Panc1 (cell line): ENCODE data around the gene MYH10. TPM values are rescaled to one million over a fixed set of nuclear protein-coding genes. Genes with fewer than 3 reads are reported as not detected.

Experiments used
- ATAC-seq: fragments of 200-7000 bp; cut with Tn5 transposase; 2 replicates; pipeline ENCODE4 v1.9.1; 2020; ENCODE audit warnings: mild to moderate bottlenecking, moderate library complexity
- BruUV-seq: library from RNA; stranded (reverse); fragments of 400-500 nt; replicated peaks from 2 replicates; lab custom pipeline; 2021; lab: Mats Ljungman, UMichigan
- CTCF ChIA-PET: fragments of 300-600 bp; sonication (Branson Sonifier 250); formaldehyde crosslinking; loops from one replicate; lab custom pipeline; 2022; ENCODE audit warnings: antibody characterized with exemption; lab: Charles Lee
- POLR2A ChIA-PET: fragments of 300-600 bp; sonication (Branson Sonifier 250); formaldehyde crosslinking; loops from one replicate; lab custom pipeline; 2022; ENCODE audit warnings: antibody characterized with exemption; lab: Charles Lee
- DNase-seq: peaks from one replicate; pipeline ENCODE4 v3.0.0-alpha.2; 2010; ENCODE audit warnings: low read depth, low spot score
- H3K27ac ChIP-seq: 2 replicates; pipeline ENCODE4 v1.5.1; 2011; ENCODE audit warnings: mild to moderate bottlenecking, low read length, inconsistent platforms
- H3K27me3 ChIP-seq: fragments of 200-500 bp; sonication (Bioruptor generic); 2 replicates; pipeline ENCODE4 v1.6.0; 2014; ENCODE audit warnings: low read length, inconsistent platforms; ENCODE audit not compliant: control insufficient read depth, insufficient read depth
- H3K36me3 ChIP-seq: fragments of 200-500 bp; sonication (Bioruptor generic); 2 replicates; pipeline ENCODE4 v1.5.1; 2014; ENCODE audit warnings: inconsistent platforms, mild to moderate bottlenecking, low read length, moderate library complexity; ENCODE audit not compliant: control insufficient read depth, insufficient read depth
- H3K4me1 ChIP-seq: 2 replicates; pipeline ENCODE4 v1.5.1; 2011; ENCODE audit warnings: inconsistent platforms, mild to moderate bottlenecking, low read length, moderate library complexity; ENCODE audit not compliant: control insufficient read depth, insufficient read depth
- H3K4me3 ChIP-seq, 2 experiments: 2 replicates each; pipeline ENCODE4 v1.5.1; 2011 to 2012; ENCODE audit warnings: low read depth in 2 of 2, low read length in 2 of 2, mild to moderate bottlenecking in 2 of 2, inconsistent platforms in 1 of 2, moderate library complexity in 1 of 2
- H3K9me3 ChIP-seq: fragments of 200-500 bp; sonication (Bioruptor generic); 2 replicates; pipeline ENCODE4 v1.5.1; 2014; ENCODE audit warnings: low read depth, mild to moderate bottlenecking, inconsistent platforms, low read length, moderate library complexity; ENCODE audit not compliant: control insufficient read depth, insufficient read depth
- POLR2AphosphoS5 ChIP-seq: IDR thresholded peaks from 2 replicates; pipeline ENCODE4 v1.6.1; 2012; ENCODE audit warnings: mild to moderate bottlenecking, low read depth, low read length, moderate library complexity
- SIN3A ChIP-seq: IDR thresholded peaks from 2 replicates; pipeline ENCODE4 v1.6.1; 2012; ENCODE audit warnings: low read depth, mild to moderate bottlenecking, low read length, moderate library complexity, borderline replicate concordance; ENCODE audit not compliant: insufficient read depth
- TCF7L2 ChIP-seq: IDR thresholded peaks from 2 replicates; pipeline ENCODE4 v1.6.1; 2011; ENCODE audit warnings: mild to moderate bottlenecking, low read depth, low read length, inconsistent platforms
- in situ Hi-C: cut with HindIII; loops from 2 replicates; pipeline ENCODE4 v1.10.0; 2016; ENCODE audit warnings: low sequenced_read_pairs, low pct_unique_long_range_greater_than_20kb
- intact Hi-C: fragments of 100-400 bp; cut with micrococcal nuclease; formaldehyde crosslinking; loops from one replicate; pipeline ENCODE4 v1.10.0; 2022; ENCODE audit not compliant: unreplicated experiment
- total RNA-seq: library from RNA; stranded (reverse); gene quantifications from one replicate; pipeline ENCODE4 v1.2.1, GENCODE V29; 2021; ENCODE audit not compliant: unreplicated experiment
- TF ChIP-seq, protein P1 (sequence below): fragments of 450-650 bp; IDR thresholded peaks from 2 replicates; pipeline ENCODE4 v1.5.1; 2017; ENCODE audit warnings: mild to moderate bottlenecking
- TF ChIP-seq, protein P2 (sequence below), 2 experiments: IDR thresholded peaks; 2 replicates each; pipeline ENCODE4 v1.6.1; 2011 to 2012; ENCODE audit warnings: low read depth in 2 of 2, control low read depth in 1 of 2, low read length in 1 of 2, mild to moderate bottlenecking in 1 of 2, moderate library complexity in 1 of 2; ENCODE audit not compliant: insufficient read depth in 1 of 2

The MYH10 gene
- total RNA-seq, 1 experiment from 2014 or later: 36.5 TPM

DNA sequence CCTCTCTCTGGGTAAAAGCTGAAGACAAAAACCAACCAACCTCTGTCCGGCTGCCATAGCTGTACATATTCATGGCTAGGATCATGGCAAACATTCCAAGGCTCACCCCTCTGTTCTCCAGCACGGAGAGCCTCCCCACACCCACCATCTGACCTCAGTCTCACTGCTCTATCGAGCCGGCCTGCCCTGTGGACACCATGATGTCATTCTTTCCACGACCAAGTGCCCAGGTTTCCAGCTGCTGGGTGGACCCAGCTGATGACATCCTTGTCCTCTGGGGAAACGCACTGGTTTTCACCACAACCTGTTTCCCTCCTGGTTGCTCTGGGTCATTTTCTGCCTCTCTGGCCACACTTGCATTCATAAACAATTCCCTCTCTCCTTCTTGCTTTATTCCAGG is 127.2 kb downstream of the MYH10 start:
- CTCF ChIA-PET: no interaction called here
- intact Hi-C loops (no loop called here), in situ Hi-C loops (no loop called here)
- BruUV-seq: no TSS peak
- peaks cover 2% of the 10 kb centered on the region; the same call in 1 of the 2 replicates for H3K36me3 ChIP-seq
- no peak for ATAC-seq
- no peak overlapping the region for H3K27ac ChIP-seq
- POLR2A ChIA-PET: no interaction called here
- DNase-seq: no peak
- H3K9me3 ChIP-seq: no peaks in the 10 kb centered on the region
- no peaks in the 10 kb centered on the region for H3K27me3 ChIP-seq
- no peaks in the 10 kb centered on the region for H3K4me1 ChIP-seq
- no peak overlapping the region for H3K4me3 ChIP-seq
- TF ChIP-seq, protein P1, sequence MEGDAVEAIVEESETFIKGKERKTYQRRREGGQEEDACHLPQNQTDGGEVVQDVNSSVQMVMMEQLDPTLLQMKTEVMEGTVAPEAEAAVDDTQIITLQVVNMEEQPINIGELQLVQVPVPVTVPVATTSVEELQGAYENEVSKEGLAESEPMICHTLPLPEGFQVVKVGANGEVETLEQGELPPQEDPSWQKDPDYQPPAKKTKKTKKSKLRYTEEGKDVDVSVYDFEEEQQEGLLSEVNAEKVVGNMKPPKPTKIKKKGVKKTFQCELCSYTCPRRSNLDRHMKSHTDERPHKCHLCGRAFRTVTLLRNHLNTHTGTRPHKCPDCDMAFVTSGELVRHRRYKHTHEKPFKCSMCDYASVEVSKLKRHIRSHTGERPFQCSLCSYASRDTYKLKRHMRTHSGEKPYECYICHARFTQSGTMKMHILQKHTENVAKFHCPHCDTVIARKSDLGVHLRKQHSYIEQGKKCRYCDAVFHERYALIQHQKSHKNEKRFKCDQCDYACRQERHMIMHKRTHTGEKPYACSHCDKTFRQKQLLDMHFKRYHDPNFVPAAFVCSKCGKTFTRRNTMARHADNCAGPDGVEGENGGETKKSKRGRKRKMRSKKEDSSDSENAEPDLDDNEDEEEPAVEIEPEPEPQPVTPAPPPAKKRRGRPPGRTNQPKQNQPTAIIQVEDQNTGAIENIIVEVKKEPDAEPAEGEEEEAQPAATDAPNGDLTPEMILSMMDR: no peak
- no peak for TF ChIP-seq TCF7L2
- TF ChIP-seq POLR2AphosphoS5: no peak
- TF ChIP-seq, protein P2, sequence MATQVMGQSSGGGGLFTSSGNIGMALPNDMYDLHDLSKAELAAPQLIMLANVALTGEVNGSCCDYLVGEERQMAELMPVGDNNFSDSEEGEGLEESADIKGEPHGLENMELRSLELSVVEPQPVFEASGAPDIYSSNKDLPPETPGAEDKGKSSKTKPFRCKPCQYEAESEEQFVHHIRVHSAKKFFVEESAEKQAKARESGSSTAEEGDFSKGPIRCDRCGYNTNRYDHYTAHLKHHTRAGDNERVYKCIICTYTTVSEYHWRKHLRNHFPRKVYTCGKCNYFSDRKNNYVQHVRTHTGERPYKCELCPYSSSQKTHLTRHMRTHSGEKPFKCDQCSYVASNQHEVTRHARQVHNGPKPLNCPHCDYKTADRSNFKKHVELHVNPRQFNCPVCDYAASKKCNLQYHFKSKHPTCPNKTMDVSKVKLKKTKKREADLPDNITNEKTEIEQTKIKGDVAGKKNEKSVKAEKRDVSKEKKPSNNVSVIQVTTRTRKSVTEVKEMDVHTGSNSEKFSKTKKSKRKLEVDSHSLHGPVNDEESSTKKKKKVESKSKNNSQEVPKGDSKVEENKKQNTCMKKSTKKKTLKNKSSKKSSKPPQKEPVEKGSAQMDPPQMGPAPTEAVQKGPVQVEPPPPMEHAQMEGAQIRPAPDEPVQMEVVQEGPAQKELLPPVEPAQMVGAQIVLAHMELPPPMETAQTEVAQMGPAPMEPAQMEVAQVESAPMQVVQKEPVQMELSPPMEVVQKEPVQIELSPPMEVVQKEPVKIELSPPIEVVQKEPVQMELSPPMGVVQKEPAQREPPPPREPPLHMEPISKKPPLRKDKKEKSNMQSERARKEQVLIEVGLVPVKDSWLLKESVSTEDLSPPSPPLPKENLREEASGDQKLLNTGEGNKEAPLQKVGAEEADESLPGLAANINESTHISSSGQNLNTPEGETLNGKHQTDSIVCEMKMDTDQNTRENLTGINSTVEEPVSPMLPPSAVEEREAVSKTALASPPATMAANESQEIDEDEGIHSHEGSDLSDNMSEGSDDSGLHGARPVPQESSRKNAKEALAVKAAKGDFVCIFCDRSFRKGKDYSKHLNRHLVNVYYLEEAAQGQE (IDR thresholded peaks at IDR 0.05; ENCODE audit: insufficient read depth in 1 of 2, low read depth in 2 of 2, low read length in 1 of 2): no peak
- TF ChIP-seq SIN3A: no peak

DNA sequence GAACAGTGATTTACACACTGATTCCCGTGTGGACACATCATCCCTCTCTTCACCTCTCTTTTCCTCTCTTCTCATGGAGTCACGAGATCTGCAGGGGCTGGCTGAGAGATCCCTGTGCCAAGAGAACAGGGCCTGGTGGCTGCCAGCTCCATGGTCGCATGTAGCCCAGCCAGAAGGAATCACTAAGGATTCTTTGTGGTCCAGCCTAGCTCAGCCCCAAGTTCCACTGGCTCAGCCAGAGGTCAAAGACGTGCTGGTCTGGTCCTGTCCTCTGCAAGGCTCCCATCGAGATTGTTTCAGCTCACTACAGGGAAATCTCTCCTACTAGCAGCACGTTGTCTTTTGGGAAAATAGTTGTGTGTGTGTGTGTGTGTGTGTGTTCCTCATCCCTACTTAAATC is 128.4 kb downstream of the MYH10 start:
- ATAC-seq (no peak), DNase-seq (no peak)
- CTCF ChIA-PET: no interaction called here
- peaks cover 2% of the 10 kb centered on the region; the same call in 1 of the 2 replicates for H3K36me3 ChIP-seq
- no peak overlapping the region for H3K27ac ChIP-seq
- no TSS peak for BruUV-seq
- POLR2A ChIA-PET: no interaction called here
- in situ Hi-C loops: no loop called here
- H3K9me3 ChIP-seq: no peaks in the 10 kb centered on the region
- intact Hi-C loops: no loop called here
- no peaks in the 10 kb centered on the region for H3K4me1 ChIP-seq
- TF ChIP-seq SIN3A (no peak), TCF7L2 (no peak), POLR2AphosphoS5 (no peak)
- TF ChIP-seq, protein P2 (IDR thresholded peaks at IDR 0.05; ENCODE audit: insufficient read depth in 1 of 2, low read depth in 2 of 2, low read length in 1 of 2): no peak
- TF ChIP-seq, protein P1: no peak
- H3K27me3 ChIP-seq: no peaks in the 10 kb centered on the region
- no peak overlapping the region for H3K4me3 ChIP-seq
